Inflammatory macrophage treated with lipopolysaccharide for 4 hours (primary cell): ENCODE results near the gene AKTIP.
"Not testable (repeated sequence)": the region's sequence is repeated elsewhere in the genome, so short reads cannot be mapped to it uniquely, and the experiment has no call there.

ENCODE experiments used
- DNase-seq: peaks from one replicate; pipeline ENCODE4 v3.0.0-alpha.2; 2020

Gene AKTIP

GRCh38 chr16:53502331-53503269 lies at the start of gene AKTIP:
Gene AKTIP (minus strand): TSS chr16:53503209. CDS start chr16:53500259, 2,950 bp downstream.
- peak; percentile 4 for DNase-seq

- DNase-seq = peak; percentile 6
These were observed 47.1 kb upstream of the AKTIP start for GRCh38 chr16:53549970-53550690.

- DNase-seq = no peak
These were observed 44.0 kb upstream of the AKTIP start for GRCh38 chr16:53546988-53547391.

- DNase-seq = no peak
These were observed 42.4 kb upstream of the AKTIP start for GRCh38 chr16:53545433-53545832.

- no peak for DNase-seq
These were observed 39.3 kb upstream of the AKTIP start for GRCh38 chr16:53542283-53542682.

- DNase-seq = no peak
These were observed 38.3 kb upstream of the AKTIP start for GRCh38 chr16:53541326-53541725.

GRCh38 chr16:53539759-53540718 lies 37.0 kb upstream of the AKTIP start:
- DNase-seq = not testable (repeated sequence)

GRCh38 chr16:53539346-53539745 lies 36.3 kb upstream of the AKTIP start:
- DNase-seq = not testable (repeated sequence)

- no peak for DNase-seq
These were observed 34.6 kb upstream of the AKTIP start for GRCh38 chr16:53537626-53538025.

- DNase-seq = no peak
These were observed 31.2 kb upstream of the AKTIP start for GRCh38 chr16:53534206-53534605.

- DNase-seq = no peak
These were observed 27.7 kb upstream of the AKTIP start for GRCh38 chr16:53530741-53531140.

- DNase-seq = no peak
These were observed 27.0 kb upstream of the AKTIP start for GRCh38 chr16:53530046-53530445.

GRCh38 chr16:53529513-53529912 lies 26.5 kb upstream of the AKTIP start:
- no peak for DNase-seq

GRCh38 chr16:53528797-53529196 lies 25.8 kb upstream of the AKTIP start:
- DNase-seq = no peak

- DNase-seq = no peak
These were observed 21.1 kb upstream of the AKTIP start for GRCh38 chr16:53523971-53524548.

GRCh38 chr16:53523126-53523804 lies 20.3 kb upstream of the AKTIP start:
- DNase-seq = no peak

- DNase-seq = no peak
These were observed 16.5 kb upstream of the AKTIP start for GRCh38 chr16:53519417-53520091.

- DNase-seq = peak; percentile 2
These were observed 15.8 kb upstream of the AKTIP start for GRCh38 chr16:53518550-53519416.

GRCh38 chr16:53517851-53518250 lies 14.8 kb upstream of the AKTIP start:
- DNase-seq = no peak

GRCh38 chr16:53515811-53516210 lies 12.8 kb upstream of the AKTIP start:
- DNase-seq = no peak
